SK-N-MC (cell line): ENCODE measurements around the gene SLC3A2.

ENCODE experiments used
- DNase-seq: peaks from one replicate; pipeline ENCODE4 v3.0.0-alpha.2; 2011; ENCODE audit warnings: low read depth, low spot score
- H3K27ac ChIP-seq: fragments of 200-600 bp; sonication (generic); 2 replicates; pipeline ENCODE4 v1.5.1; 2016; ENCODE audit warnings: mixed run types
- H3K36me3 ChIP-seq: fragments of 200-600 bp; sonication (generic); 2 replicates; pipeline ENCODE4 v1.6.1; 2017; ENCODE audit warnings: antibody characterized with exemption, low read length, mixed read lengths; ENCODE audit not compliant: insufficient read depth
- H3K4me3 ChIP-seq: fragments of 200-600 bp; sonication (generic); 2 replicates; pipeline ENCODE4 v1.5.1; 2016
- H3K9ac ChIP-seq: fragments of 200-600 bp; sonication (generic); 2 replicates; pipeline ENCODE4 v1.8.0; 2017; ENCODE audit warnings: mixed run types, mixed read lengths; ENCODE audit not compliant: insufficient read length
- H3K9me3 ChIP-seq: fragments of 200-600 bp; sonication (generic); 2 replicates; pipeline ENCODE4 v1.6.1; 2017; ENCODE audit warnings: low read depth, mild to moderate bottlenecking, antibody characterized with exemption, low read length, moderate library complexity, mixed read lengths
- EZH2 ChIP-seq: fragments of 200-600 bp; sonication (generic); IDR thresholded peaks from one replicate; pipeline ENCODE4 v1.6.1; 2017; ENCODE audit warnings: antibody characterized with exemption
- FOXP2 ChIP-seq: optimal IDR thresholded peaks from 2 replicates; pipeline ENCODE3; 2011; ENCODE audit warnings: mild to moderate bottlenecking, moderate library complexity; ENCODE audit not compliant: insufficient read depth; ENCODE audit errors: extremely low read length, control extremely low read depth
- POLR2AphosphoS5 ChIP-seq: IDR thresholded peaks from 2 replicates; pipeline ENCODE4 v1.6.1; 2012; ENCODE audit warnings: mild to moderate bottlenecking, low read depth, low read length, borderline replicate concordance

SLC3A2 gene

GRCh38 chr11:62851807-62852522 is 28.7 kb upstream of the SLC3A2 start:
- Histone ChIP-seq H3K4me3 (peak overlapping the region; percentile 94), H3K9me3 (no peaks in the 10 kb centered on the region), H3K36me3 (peaks cover 43% of the 10 kb centered on the region), H3K27ac (peak overlapping the region; percentile 97), H3K9ac (peak overlapping the region; percentile 99)
- no peak for TF ChIP-seq POLR2AphosphoS5
- TF ChIP-seq FOXP2, result no peak
- no peak for DNase-seq

- H3K4me3 ChIP-seq, result peak overlapping the region; percentile 94
- DNase-seq, result no peak
Measured at GRCh38 chr11:62852523-62853188, 28.0 kb upstream of the SLC3A2 start.

GRCh38 chr11:62853279-62853965 is 27.3 kb upstream of the SLC3A2 start:
- Histone ChIP-seq H3K9me3 (no peaks in the 10 kb centered on the region), H3K4me3 (peak overlapping the region; percentile 94), H3K27ac (peak overlapping the region; percentile 97), H3K36me3 (peaks cover 49% of the 10 kb centered on the region), H3K9ac (peak overlapping the region; percentile 99)
- no peak for TF ChIP-seq FOXP2
- no peak for TF ChIP-seq EZH2
- TF ChIP-seq POLR2AphosphoS5, result no peak; the same call in none of the 2 replicates
- no peak for DNase-seq

More at GRCh38 chr11:62852523-62853188, 28.0 kb upstream of the SLC3A2 start:
- peak overlapping the region; percentile 99 for H3K9ac ChIP-seq
- H3K9me3 ChIP-seq, result no peaks in the 10 kb centered on the region
- peak overlapping the region; percentile 97 for H3K27ac ChIP-seq
- TF ChIP-seq EZH2 (no peak), POLR2AphosphoS5 (no peak), FOXP2 (no peak)
- H3K36me3 ChIP-seq, result peaks cover 47% of the 10 kb centered on the region

- peak overlapping the region; percentile 99 for H3K9ac ChIP-seq
- peaks cover 49% of the 10 kb centered on the region for H3K36me3 ChIP-seq
- TF ChIP-seq POLR2AphosphoS5 (peak; percentile 2; the same call in 1 of the 2 replicates), EZH2 (no peak)
- no peak for DNase-seq
- H3K9me3 ChIP-seq, result no peaks in the 10 kb centered on the region
- peak overlapping the region; percentile 94 for H3K4me3 ChIP-seq
- peak overlapping the region; percentile 97 for H3K27ac ChIP-seq
Measured at GRCh38 chr11:62854013-62854824, 26.5 kb upstream of the SLC3A2 start.

GRCh38 chr11:62854825-62855570 is 25.7 kb upstream of the SLC3A2 start:
- H3K27ac ChIP-seq, result peak overlapping the region; percentile 97
- peak overlapping the region; percentile 94 for H3K4me3 ChIP-seq
- H3K36me3 ChIP-seq, result peaks cover 55% of the 10 kb centered on the region
- H3K9ac ChIP-seq, result peak overlapping the region; percentile 99
- no peak for DNase-seq
- H3K9me3 ChIP-seq, result no peaks in the 10 kb centered on the region
- TF ChIP-seq POLR2AphosphoS5 (no peak; the same call in 1 of the 2 replicates), FOXP2 (no peak), EZH2 (no peak)

- TF ChIP-seq FOXP2 (no peak), POLR2AphosphoS5 (peak; percentile 100)
- H3K27ac ChIP-seq, result peak overlapping the region; percentile 97
- H3K9ac ChIP-seq, result peak overlapping the region; percentile 99
- H3K9me3 ChIP-seq, result no peaks in the 10 kb centered on the region
- H3K4me3 ChIP-seq, result peak overlapping the region; percentile 94
- H3K36me3 ChIP-seq, result peaks cover 55% of the 10 kb centered on the region
- peak; percentile 94 for DNase-seq
Measured at GRCh38 chr11:62855571-62856332, 24.9 kb upstream of the SLC3A2 start.

- no peak for DNase-seq
- peaks cover 58% of the 10 kb centered on the region for H3K36me3 ChIP-seq
Measured at GRCh38 chr11:62856333-62856895, 24.3 kb upstream of the SLC3A2 start.

More at GRCh38 chr11:62856333-62856895, 24.3 kb upstream of the SLC3A2 start:
- Histone ChIP-seq H3K9me3 (no peaks in the 10 kb centered on the region), H3K9ac (peak overlapping the region; percentile 99), H3K4me3 (peak overlapping the region; percentile 94), H3K27ac (peak overlapping the region; percentile 94)
- no peak for TF ChIP-seq EZH2
